K562 (cell line): ENCODE results near the gene UCP3.

Source experiments
- ESRRA ChIP-seq: fragments of 450-650 bp; IDR thresholded peaks from 2 replicates; pipeline ENCODE4 v1.6.1; 2014; ENCODE audit warnings: low read depth, mild to moderate bottlenecking, moderate library complexity, borderline replicate concordance
- FOS ChIP-seq: IDR thresholded peaks from 3 replicates; pipeline ENCODE4 v1.6.1; 2011; ENCODE audit not compliant: insufficient read length; ENCODE audit errors: extremely low read depth
- FOXJ3 ChIP-seq: sonication (generic); formaldehyde crosslinking; IDR thresholded peaks from 2 replicates; pipeline ENCODE4 v1.4.0; 2020; ENCODE audit warnings: mild to moderate bottlenecking, missing genetic modification reagents
- KLF13 ChIP-seq: fragments of 450-650 bp; IDR thresholded peaks from 2 replicates; pipeline ENCODE4 v1.6.1; 2016; ENCODE audit warnings: missing genetic modification characterization, low read depth, mild to moderate bottlenecking, missing compliant biosample characterization, moderate library complexity, borderline replicate concordance
- NCOR1 ChIP-seq: fragments of 450-650 bp; IDR thresholded peaks from 2 replicates; pipeline ENCODE4 v1.6.1; 2016; ENCODE audit warnings: mild to moderate bottlenecking, moderate library complexity
- PCBP1 ChIP-seq: fragments of 200-400 bp; formaldehyde crosslinking; IDR thresholded peaks from 2 replicates; pipeline ENCODE4 v1.6.1; 2018; ENCODE audit warnings: mild to moderate bottlenecking, low read depth, low read length; ENCODE audit not compliant: poor library complexity, severe bottlenecking
- ZNF140 ChIP-seq: fragments of 250-450 bp; sonication (Bioruptor Pico); IDR thresholded peaks from 2 replicates; pipeline ENCODE4 v1.8.0; 2021; ENCODE audit warnings: moderate library complexity, mild to moderate bottlenecking, inconsistent platforms
- TF ChIP-seq, protein P1 (sequence below), 3 experiments: IDR thresholded peaks in 2 of 3; conservative IDR thresholded peaks in 1 of 3; 2 replicates each; pipeline ENCODE4 v1.5.1; 2011 to 2012; ENCODE audit warnings: low read length in 3 of 3, mild to moderate bottlenecking in 3 of 3, control low read depth in 2 of 3, improper control_type of control experiment in 1 of 3, inconsistent platforms in 1 of 3, low read depth in 1 of 3, mixed read lengths in 1 of 3, moderate library complexity in 1 of 3; ENCODE audit not compliant: insufficient read depth in 2 of 3

DNA sequence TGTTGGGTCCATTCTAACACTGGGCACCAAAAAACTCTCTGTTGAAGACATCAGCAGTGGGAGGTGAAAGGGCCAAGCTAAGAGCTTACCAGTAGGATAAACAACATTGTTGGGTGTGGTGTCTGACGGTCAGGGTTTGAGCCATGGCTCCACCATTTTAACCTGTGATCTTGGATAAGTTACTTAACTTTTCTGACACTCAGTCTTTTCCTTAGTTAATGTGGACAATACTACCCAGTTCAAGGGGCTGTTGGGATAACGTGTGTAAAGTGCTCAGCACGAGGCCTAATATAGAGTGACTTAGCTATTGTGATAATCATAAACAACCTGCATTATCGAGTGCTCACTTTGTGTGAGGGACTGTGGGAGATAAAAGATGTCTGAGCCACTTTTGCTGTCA lies 6.1 kb downstream of the UCP3 start:
- no peak for TF ChIP-seq KLF13
- TF ChIP-seq ZNF140 (CRISPR knock-in tag): no peak
- no peak for TF ChIP-seq NCOR1
- TF ChIP-seq, protein P1, sequence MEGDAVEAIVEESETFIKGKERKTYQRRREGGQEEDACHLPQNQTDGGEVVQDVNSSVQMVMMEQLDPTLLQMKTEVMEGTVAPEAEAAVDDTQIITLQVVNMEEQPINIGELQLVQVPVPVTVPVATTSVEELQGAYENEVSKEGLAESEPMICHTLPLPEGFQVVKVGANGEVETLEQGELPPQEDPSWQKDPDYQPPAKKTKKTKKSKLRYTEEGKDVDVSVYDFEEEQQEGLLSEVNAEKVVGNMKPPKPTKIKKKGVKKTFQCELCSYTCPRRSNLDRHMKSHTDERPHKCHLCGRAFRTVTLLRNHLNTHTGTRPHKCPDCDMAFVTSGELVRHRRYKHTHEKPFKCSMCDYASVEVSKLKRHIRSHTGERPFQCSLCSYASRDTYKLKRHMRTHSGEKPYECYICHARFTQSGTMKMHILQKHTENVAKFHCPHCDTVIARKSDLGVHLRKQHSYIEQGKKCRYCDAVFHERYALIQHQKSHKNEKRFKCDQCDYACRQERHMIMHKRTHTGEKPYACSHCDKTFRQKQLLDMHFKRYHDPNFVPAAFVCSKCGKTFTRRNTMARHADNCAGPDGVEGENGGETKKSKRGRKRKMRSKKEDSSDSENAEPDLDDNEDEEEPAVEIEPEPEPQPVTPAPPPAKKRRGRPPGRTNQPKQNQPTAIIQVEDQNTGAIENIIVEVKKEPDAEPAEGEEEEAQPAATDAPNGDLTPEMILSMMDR (IDR thresholded peaks at IDR 0.05 in 2 of 3, conservative IDR thresholded peaks at IDR 0.05 in 1 of 3; ENCODE audit: insufficient read depth in 2 of 3, low read depth in 1 of 3, low read length in 3 of 3): no peak
- TF ChIP-seq FOS: no peak
- no peak for TF ChIP-seq PCBP1
- no peak for TF ChIP-seq FOXJ3 (CRISPR knock-in tag)
- TF ChIP-seq ESRRA: no peak
